IMR-90 (cell line): Measurements from ENCODE around the gene ATP6V1G1. TPM values are rescaled to one million over a fixed set of nuclear protein-coding genes. Genes with fewer than 3 reads are reported as not detected.
A peak's percentile ranks its signal among the peaks of the same experiment; 100 is the strongest.

Source experiments
- ATAC-seq: fragments of 200-7000 bp; cut with Tn5 transposase; 2 replicates; pipeline ENCODE4 v1.9.1; 2020; ENCODE audit warnings: low read depth, mild to moderate bottlenecking, moderate library complexity
- Bru-seq: library from RNA; stranded (reverse); fragments of 400-500 nt; gene quantifications from one replicate; lab custom pipeline; 2021; lab: Mats Ljungman, UMichigan
- BruChase-seq, 2 experiments: library from RNA; stranded (reverse); fragments of 400-500 nt; gene quantifications; one replicate each; lab custom pipeline; 2021; lab: Mats Ljungman, UMichigan
- BruUV-seq: library from RNA; stranded (reverse); fragments of 400-500 nt; replicated peaks from 2 replicates; lab custom pipeline; 2021; lab: Mats Ljungman, UMichigan
- CTCF ChIA-PET: fragments of 300-600 bp; formaldehyde crosslinking; extraction: SDS; loops from one replicate; lab custom pipeline; 2021; ENCODE audit warnings: antibody characterized with exemption; lab: Yijun Ruan, JAX
- POLR2A ChIA-PET: fragments of 300-600 bp; sonication (Branson Sonifier 250); formaldehyde crosslinking; loops from one replicate; lab custom pipeline; 2022; ENCODE audit warnings: antibody characterized with exemption; ENCODE audit not compliant: unreplicated experiment; lab: Charles Lee
- DNase-seq: peaks from one replicate; pipeline ENCODE4 v3.0.0; 2013
- H2AFZ ChIP-seq: replicated peaks from 2 replicates; pipeline ENCODE3; 2013; ENCODE audit warnings: low read length, mild to moderate bottlenecking; ENCODE audit not compliant: poor library complexity
- H2AK5ac ChIP-seq: 2 replicates; pipeline ENCODE4 v1.6.1; 2013; ENCODE audit warnings: low read depth, low read length, inconsistent platforms
- H2AK9ac ChIP-seq: replicated peaks from 2 replicates; pipeline ENCODE3; 2013; ENCODE audit warnings: mild to moderate bottlenecking, low read depth, low read length, moderate library complexity; ENCODE audit not compliant: poor library complexity
- H2BK120ac ChIP-seq: 2 replicates; pipeline ENCODE4 v1.6.1; 2013; ENCODE audit warnings: low read depth, low read length, inconsistent platforms
- H2BK15ac ChIP-seq: 3 replicates; pipeline ENCODE4 v1.6.1; 2013; ENCODE audit warnings: low read depth, low read length, inconsistent platforms
- H2BK20ac ChIP-seq: 2 replicates; pipeline ENCODE4 v1.6.1; 2013; ENCODE audit warnings: low read depth, mild to moderate bottlenecking, inconsistent platforms, low read length, moderate library complexity
- H2BK5ac ChIP-seq: 2 replicates; pipeline ENCODE4 v1.6.1; 2013; ENCODE audit warnings: mild to moderate bottlenecking, low read depth, low read length, inconsistent platforms; ENCODE audit not compliant: poor library complexity, severe bottlenecking
- H3K14ac ChIP-seq: replicated peaks from 2 replicates; pipeline ENCODE4 v1.6.1; 2013; ENCODE audit warnings: low read depth, low read length, inconsistent platforms
- H3K18ac ChIP-seq: 2 replicates; pipeline ENCODE4 v1.6.1; 2013; ENCODE audit warnings: low read depth, low read length, control low read depth
- H3K23ac ChIP-seq: 2 replicates; pipeline ENCODE4 v1.6.1; 2013; ENCODE audit warnings: low read depth, low read length, inconsistent platforms
- H3K27ac ChIP-seq: 2 replicates; pipeline ENCODE4 v1.5.1; 2013; ENCODE audit warnings: mild to moderate bottlenecking, control low read depth, low read length; ENCODE audit not compliant: insufficient read depth
- H3K27me3 ChIP-seq: 2 replicates; pipeline ENCODE4 v1.6.1; 2013; ENCODE audit warnings: low read length; ENCODE audit not compliant: control insufficient read depth, insufficient read depth
- H3K36me3 ChIP-seq: 2 replicates; pipeline ENCODE4 v1.6.1; 2013; ENCODE audit warnings: low read length, mixed read lengths; ENCODE audit not compliant: control insufficient read depth, insufficient read depth
- H3K4ac ChIP-seq: 2 replicates; pipeline ENCODE4 v1.6.1; 2013; ENCODE audit warnings: low read depth, low read length, inconsistent platforms
- H3K4me1 ChIP-seq: 2 replicates; pipeline ENCODE4 v1.6.1; 2013; ENCODE audit warnings: low read length, mixed read lengths; ENCODE audit not compliant: control insufficient read depth, insufficient read depth
- H3K4me2 ChIP-seq: 2 replicates; pipeline ENCODE4 v1.6.1; 2013; ENCODE audit warnings: low read depth, mild to moderate bottlenecking, control low read depth, low read length, moderate library complexity
- H3K4me3 ChIP-seq: 2 replicates; pipeline ENCODE4 v1.5.1; 2013; ENCODE audit warnings: low read depth, mild to moderate bottlenecking, control low read depth, low read length, moderate library complexity; ENCODE audit not compliant: insufficient read depth
- H3K56ac ChIP-seq: 2 replicates; pipeline ENCODE4 v1.6.1; 2013; ENCODE audit warnings: low read length, inconsistent platforms; ENCODE audit not compliant: insufficient read depth; ENCODE audit errors: extremely low read depth
- H3K79me1 ChIP-seq, 2 experiments: 2 replicates each; pipeline ENCODE4 v1.6.1; 2013; ENCODE audit warnings: low read length in 2 of 2, inconsistent platforms in 1 of 2, low read depth in 1 of 2
- H3K9ac ChIP-seq: 2 replicates; pipeline ENCODE4 v1.6.1; 2013; ENCODE audit warnings: low read depth, low read length, control low read depth
- H3K9me1 ChIP-seq: 2 replicates; pipeline ENCODE4 v1.6.1; 2013; ENCODE audit warnings: low read length, inconsistent platforms; ENCODE audit not compliant: insufficient read depth
- H3K9me3 ChIP-seq: 2 replicates; pipeline ENCODE4 v1.6.1; 2013; ENCODE audit warnings: low read length; ENCODE audit not compliant: control insufficient read depth, insufficient read depth
- H4K20me1 ChIP-seq: 2 replicates; pipeline ENCODE4 v1.6.1; 2013; ENCODE audit warnings: low read length, inconsistent platforms; ENCODE audit not compliant: insufficient read depth
- H4K5ac ChIP-seq: 2 replicates; pipeline ENCODE4 v1.6.1; 2013; ENCODE audit warnings: mild to moderate bottlenecking, low read depth, low read length, control low read depth
- H4K8ac ChIP-seq, 2 experiments: 2 replicates each; pipeline ENCODE4 v1.6.1; 2013; ENCODE audit warnings: low read depth in 2 of 2, low read length in 2 of 2, control low read depth in 1 of 2, inconsistent platforms in 1 of 2
- H4K91ac ChIP-seq: 2 replicates; pipeline ENCODE4 v1.6.1; 2013; ENCODE audit warnings: low read depth, low read length, inconsistent platforms; ENCODE audit not compliant: insufficient read depth
- BHLHE40 ChIP-seq: fragments of 150-350 bp; IDR thresholded peaks from 2 replicates; pipeline ENCODE4 v1.6.1; 2016; ENCODE audit warnings: mild to moderate bottlenecking, low read depth, low read length
- CTCF ChIP-seq: conservative IDR thresholded peaks from 2 replicates; pipeline ENCODE4 v1.5.1; 2012; ENCODE audit warnings: mild to moderate bottlenecking, low read depth, low read length, improper control_type of control experiment
- ELK1 ChIP-seq: fragments of 150-350 bp; IDR thresholded peaks from 2 replicates; pipeline ENCODE4 v1.6.1; 2016; ENCODE audit warnings: low read depth, mild to moderate bottlenecking, low read length, moderate library complexity, borderline replicate concordance
- MAZ ChIP-seq: IDR thresholded peaks from 2 replicates; pipeline ENCODE4 v1.6.1; 2012; ENCODE audit warnings: low read depth, mild to moderate bottlenecking, low read length, improper control_type of control experiment, moderate library complexity, borderline replicate concordance
- MXI1 ChIP-seq: IDR thresholded peaks from 2 replicates; pipeline ENCODE4 v1.6.1; 2012; ENCODE audit warnings: low read depth, mild to moderate bottlenecking, low read length, moderate library complexity, borderline replicate concordance
- POLR2A ChIP-seq: IDR thresholded peaks from 2 replicates; pipeline ENCODE4 v1.6.1; 2012; ENCODE audit warnings: mild to moderate bottlenecking, low read depth, low read length
- RAD21 ChIP-seq: IDR thresholded peaks from 2 replicates; pipeline ENCODE4 v1.6.1; 2012; ENCODE audit warnings: low read length, improper control_type of control experiment
- WGBS, 2 experiments: methylation state at CpG; one replicate each; pipeline versions ENCODE4 v1.1.5 to v1.1.7; 2013; ENCODE audit warnings: missing lambda C conversion rate in 2 of 2; ENCODE audit not compliant: insufficient read length in 1 of 2; ENCODE audit errors: extremely low coverage in 2 of 2; 5-methylcytosine and 5-hydroxymethylcytosine counted together
- dilution Hi-C: fragments of 300-500 bp; cut with HindIII; formaldehyde crosslinking; loops from one replicate; pipeline ENCODE4 v1.14.3; 2018; ENCODE audit warnings: low sequenced_read_pairs; ENCODE audit not compliant: unreplicated experiment
- in situ Hi-C: fragments of 300-500 bp; cut with MboI; formaldehyde crosslinking; loops from 3 replicates; pipeline ENCODE4 v1.14.3; 2019; ENCODE audit warnings: low sequenced_read_pairs, inconsistent platforms, mixed read lengths
- intact Hi-C: fragments of 100-400 bp; cut with micrococcal nuclease; formaldehyde crosslinking; loops from 2 replicates; pipeline ENCODE4 v1.10.0; 2022
- long read RNA-seq: library from polyadenylated mRNA; unstranded; transcript quantifications from one replicate; pipeline ENCODE4 v2.0.0, GENCODE V29; 2021; ENCODE audit not compliant: unreplicated experiment
- polyA plus RNA-seq, 3 experiments: library from polyadenylated mRNA; depleted of rRNA; stranded (reverse); fragments of >200 nt; gene quantifications; 2 replicates each; pipeline ENCODE4 v1.2.3, GENCODE V29; 2012; ENCODE audit warnings: low replicate concordance in 1 of 3
- total RNA-seq: library from RNA; depleted of rRNA; stranded (reverse); fragments of >200 nt; gene quantifications from 2 replicates; pipeline ENCODE4 v1.2.3, GENCODE V29; 2012; rRNA removed
- TF ChIP-seq, protein P1 (sequence below): fragments of 150-350 bp; IDR thresholded peaks from 2 replicates; pipeline ENCODE4 v1.6.1; 2017; ENCODE audit warnings: mild to moderate bottlenecking, antibody characterized with exemption, low read length, low read depth

The ATP6V1G1 gene, protein sequence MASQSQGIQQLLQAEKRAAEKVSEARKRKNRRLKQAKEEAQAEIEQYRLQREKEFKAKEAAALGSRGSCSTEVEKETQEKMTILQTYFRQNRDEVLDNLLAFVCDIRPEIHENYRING
- 52.0 and 80.3 TPM in 2 replicates for total RNA-seq
- polyA plus RNA-seq (2012; rRNA removed): 64.2 and 70.9 TPM in 2 replicates
- 50.4 and 105 TPM in 2 replicates for polyA plus RNA-seq (2012; cell fraction: cytosol; rRNA removed)
- 11.9 and 40.1 TPM in 2 replicates for polyA plus RNA-seq (2012; cell fraction: nucleus; rRNA removed; ENCODE audit: low replicate concordance)
- Bru-seq, nascent RNA: percentile 89 among the genes with signal in this experiment
- BruChase-seq, experiment 1, labeled RNA remaining after a 6-hour chase: percentile 83 among the genes with signal in this experiment
- percentile 77 among the genes with signal in this experiment for BruChase-seq, experiment 2, labeled RNA remaining after a 2-hour chase
- long read RNA-seq, transcript ATP6V1G1-201 (3 exons, 1,080 nt): major isoform, 135 of 135 reads
- long read RNA-seq, partial matches to known transcripts: 0 of 135 reads
- long read RNA-seq, other reads (novel, unspliced or antisense): 0 of 135 reads

DNA sequence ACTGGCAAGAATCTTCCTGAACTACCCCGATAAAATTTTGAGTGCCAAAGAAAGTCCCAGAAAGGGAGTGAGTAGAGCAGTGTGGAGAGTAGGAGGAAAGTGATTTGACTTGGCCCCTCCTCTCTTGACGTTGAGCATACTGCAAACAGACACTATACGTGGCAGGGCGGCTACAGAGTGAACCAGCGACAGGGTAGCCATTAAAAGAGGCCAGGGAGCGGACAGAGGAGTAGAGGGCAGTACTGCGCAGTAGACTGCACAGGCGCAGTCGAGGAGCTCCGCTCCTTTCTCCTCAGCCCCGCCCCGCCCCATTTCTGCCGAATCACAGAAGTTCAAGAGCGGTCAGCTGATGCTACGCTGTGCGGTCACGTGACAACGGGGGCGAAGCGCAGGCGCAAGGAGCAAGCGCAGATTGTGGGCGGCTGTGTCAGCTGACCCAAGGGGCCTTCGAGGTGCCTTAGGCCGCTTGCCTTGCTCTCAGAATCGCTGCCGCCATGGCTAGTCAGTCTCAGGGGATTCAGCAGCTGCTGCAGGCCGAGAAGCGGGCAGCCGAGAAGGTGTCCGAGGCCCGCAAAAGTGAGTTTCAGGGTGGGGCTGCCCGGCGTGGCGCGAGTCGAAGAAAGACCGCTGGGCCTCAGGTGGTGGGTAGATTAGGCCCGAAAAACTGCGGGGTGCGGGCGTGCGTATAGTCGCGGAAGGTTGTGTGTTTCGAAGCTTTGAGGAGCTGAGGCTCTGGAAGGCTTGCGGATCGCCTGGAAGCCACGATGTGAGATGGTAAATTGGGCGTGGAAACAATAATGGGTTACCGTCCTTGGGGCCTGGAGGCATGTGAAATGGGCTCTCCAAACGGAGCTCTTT, at the start of gene ATP6V1G1:
TSS of gene ATP6V1G1 (plus strand) at position 425 of the 858 bp plus-strand sequence. CDS start at position 495, 70 bp downstream.
- CTCF ChIA-PET: interaction anchor here (1.6 kb wide), 1 partner anchor 100 kb away, joined by 6 read pairs; no protein-coding TSS in a partner anchor
- peak within 1 kb of the TSS; percentile 96 for H4K5ac ChIP-seq
- H3K4ac ChIP-seq: peak within 1 kb of the TSS; percentile 97
- H3K23ac ChIP-seq: peak within 1 kb of the TSS; percentile 95
- ATAC-seq (peak; percentile 99), DNase-seq (peak; percentile 99)
- peak within 1 kb of the TSS; percentile 30 for H2BK120ac ChIP-seq
- H2AFZ ChIP-seq: peak within 1 kb of the TSS; percentile 99
- WGBS, 2 experiments: 0% methylated on average over 17 of the region's 52 CpGs; no CpG with 5 or more reads in 1 of the 2 experiments
- in situ Hi-C loops: no loop called here
- H2AK5ac ChIP-seq: peak within 1 kb of the TSS; percentile 97
- H3K4me1 ChIP-seq: peaks cover 7% of the 10 kb centered on the region; the same call in 1 of the 2 replicates
- H2BK15ac ChIP-seq: peak within 1 kb of the TSS; percentile 13; the same call in 1 of the 3 replicates
- peak within 1 kb of the TSS; percentile 93 for H4K91ac ChIP-seq
- H3K27ac ChIP-seq: peak within 1 kb of the TSS; percentile 84
- H4K8ac ChIP-seq: peak within 1 kb of the TSS; percentile 84 to 99
- peak within 1 kb of the TSS; percentile 99 for H3K4me2 ChIP-seq
- peak within 1 kb of the TSS; percentile 94 for H2AK9ac ChIP-seq
- peak within 1 kb of the TSS; percentile 75 for H3K4me3 ChIP-seq
- H3K14ac ChIP-seq: peak within 1 kb of the TSS; percentile 99
- peaks cover 9% of the 10 kb centered on the region; the same call in 1 of the 2 replicates for H3K9me1 ChIP-seq
- peak within 1 kb of the TSS; percentile 92 for H3K56ac ChIP-seq
- POLR2A ChIA-PET: interaction anchor here (0.5 to 1.2 kb wide), 9 partner anchors 10 to 237 kb away, joined by 3 to 8 read pairs (median 4); partner anchors contain the start of gene TMEM268
- H3K18ac ChIP-seq: peak within 1 kb of the TSS; percentile 78
- H3K27me3 ChIP-seq: no peaks in the 10 kb centered on the region
- no peaks in the 10 kb centered on the region for H3K9me3 ChIP-seq
- H2BK20ac ChIP-seq: 0 out of 2 replicates have a peak within 1 kb of the TSS, but pooled peaks have one; percentile 25
- peaks cover 3 to 43% of the 10 kb centered on the region in 2 experiments; a peak in 3 of 4 replicates for H3K79me1 ChIP-seq
- peaks cover 43% of the 10 kb centered on the region for H4K20me1 ChIP-seq
- dilution Hi-C loops: no loop called here
- H3K36me3 ChIP-seq: peaks cover 3% of the 10 kb centered on the region; the same call in 1 of the 2 replicates
- H2BK5ac ChIP-seq: peak within 1 kb of the TSS; percentile 81
- peak within 1 kb of the TSS; percentile 96 for H3K9ac ChIP-seq
- intact Hi-C loops: loop anchor here (1.0 to 5.0 kb wide), 3 partner anchors 23 to 180 kb away; partner anchors contain the start of genes TMEM268 and WHRN
- no TSS peak for BruUV-seq
- TF ChIP-seq, protein P1, sequence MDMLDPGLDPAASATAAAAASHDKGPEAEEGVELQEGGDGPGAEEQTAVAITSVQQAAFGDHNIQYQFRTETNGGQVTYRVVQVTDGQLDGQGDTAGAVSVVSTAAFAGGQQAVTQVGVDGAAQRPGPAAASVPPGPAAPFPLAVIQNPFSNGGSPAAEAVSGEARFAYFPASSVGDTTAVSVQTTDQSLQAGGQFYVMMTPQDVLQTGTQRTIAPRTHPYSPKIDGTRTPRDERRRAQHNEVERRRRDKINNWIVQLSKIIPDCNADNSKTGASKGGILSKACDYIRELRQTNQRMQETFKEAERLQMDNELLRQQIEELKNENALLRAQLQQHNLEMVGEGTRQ: peak; percentile 100
- TF ChIP-seq MXI1 (peak; percentile 47; the same call in 1 of the 2 replicates), CTCF (0 out of 2 replicates have a peak, but pooled peaks have one; percentile 13), MAZ (peak; percentile 93; the same call in 1 of the 2 replicates), ELK1 (no peak), RAD21 (peak; percentile 9; the same call in 1 of the 2 replicates), BHLHE40 (peak; percentile 93), POLR2A (peak; percentile 95)
